HepG2 (cell line): ENCODE measurements around the gene LRRC4C.

ENCODE experiments used
- CREM ChIP-seq, 2 experiments: sonication (generic) in 1 of 2; formaldehyde crosslinking in 1 of 2; IDR thresholded peaks; 2 replicates each; pipeline versions ENCODE4 v1.4.0 to v1.6.1; 2016 to 2020; ENCODE audit warnings: antibody characterized with exemption in 1 of 2, mild to moderate bottlenecking in 1 of 2, missing genetic modification reagents in 1 of 2
- MAFK ChIP-seq, 2 experiments: IDR thresholded peaks in 1 of 2; conservative IDR thresholded peaks in 1 of 2; 2 replicates each; pipeline ENCODE4 v1.6.1; 2011; ENCODE audit warnings: improper control_type of control experiment in 2 of 2, low read length in 2 of 2
- MED13 ChIP-seq: sonication (generic); formaldehyde crosslinking; IDR thresholded peaks from 2 replicates; pipeline ENCODE4 v1.5.0; 2020; ENCODE audit warnings: missing genetic modification reagents
- ZNF703 ChIP-seq: sonication (generic); formaldehyde crosslinking; IDR thresholded peaks from 2 replicates; pipeline ENCODE4 v1.5.1; 2020; ENCODE audit warnings: missing genetic modification reagents, mild to moderate bottlenecking, moderate library complexity, borderline replicate concordance
- TF ChIP-seq, protein P1 (sequence below): sonication (generic); formaldehyde crosslinking; IDR thresholded peaks from 2 replicates; pipeline ENCODE4 v1.4.0; 2020; ENCODE audit warnings: missing genetic modification reagents
- TF ChIP-seq, protein P2 (sequence below): sonication (generic); formaldehyde crosslinking; IDR thresholded peaks from 2 replicates; pipeline ENCODE4 v1.5.0; 2020; ENCODE audit warnings: mild to moderate bottlenecking, missing genetic modification reagents

DNA sequence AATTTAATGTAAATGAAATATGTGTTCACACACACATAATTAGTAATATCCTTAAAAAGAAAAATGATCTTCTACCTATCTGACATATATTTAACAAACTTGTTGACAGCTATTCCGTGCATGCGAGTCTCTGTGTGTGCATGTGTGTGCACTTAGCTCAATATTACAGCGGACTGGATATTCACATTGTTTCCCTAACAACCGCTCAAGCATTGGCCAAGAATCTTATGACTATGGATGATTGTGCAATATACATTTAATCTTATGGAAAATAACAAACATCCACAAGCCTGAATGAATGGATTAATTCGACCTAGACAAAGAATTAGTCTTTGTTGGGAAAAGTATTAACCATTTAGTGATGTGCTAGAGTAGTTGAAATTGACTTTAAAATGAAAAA, 1078.6 kb downstream of the LRRC4C start:
- TF ChIP-seq, protein P1, sequence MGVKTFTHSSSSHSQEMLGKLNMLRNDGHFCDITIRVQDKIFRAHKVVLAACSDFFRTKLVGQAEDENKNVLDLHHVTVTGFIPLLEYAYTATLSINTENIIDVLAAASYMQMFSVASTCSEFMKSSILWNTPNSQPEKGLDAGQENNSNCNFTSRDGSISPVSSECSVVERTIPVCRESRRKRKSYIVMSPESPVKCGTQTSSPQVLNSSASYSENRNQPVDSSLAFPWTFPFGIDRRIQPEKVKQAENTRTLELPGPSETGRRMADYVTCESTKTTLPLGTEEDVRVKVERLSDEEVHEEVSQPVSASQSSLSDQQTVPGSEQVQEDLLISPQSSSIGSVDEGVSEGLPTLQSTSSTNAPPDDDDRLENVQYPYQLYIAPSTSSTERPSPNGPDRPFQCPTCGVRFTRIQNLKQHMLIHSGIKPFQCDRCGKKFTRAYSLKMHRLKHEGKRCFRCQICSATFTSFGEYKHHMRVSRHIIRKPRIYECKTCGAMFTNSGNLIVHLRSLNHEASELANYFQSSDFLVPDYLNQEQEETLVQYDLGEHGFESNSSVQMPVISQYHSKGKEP (CRISPR knock-in tag), result no peak
- TF ChIP-seq MAFK (conservative IDR thresholded peaks at IDR 0.05 in 1 of 2, IDR thresholded peaks at IDR 0.05 in 1 of 2; ENCODE audit: low read length in 2 of 2) (no peak), ZNF703 (CRISPR knock-in tag) (no peak), MED13 (CRISPR knock-in tag) (no peak), CREM (IDR thresholded peaks at IDR 0.05) (no peak), CREM (CRISPR knock-in tag; IDR thresholded peaks at IDR 0.05) (no peak)
- TF ChIP-seq, protein P2, sequence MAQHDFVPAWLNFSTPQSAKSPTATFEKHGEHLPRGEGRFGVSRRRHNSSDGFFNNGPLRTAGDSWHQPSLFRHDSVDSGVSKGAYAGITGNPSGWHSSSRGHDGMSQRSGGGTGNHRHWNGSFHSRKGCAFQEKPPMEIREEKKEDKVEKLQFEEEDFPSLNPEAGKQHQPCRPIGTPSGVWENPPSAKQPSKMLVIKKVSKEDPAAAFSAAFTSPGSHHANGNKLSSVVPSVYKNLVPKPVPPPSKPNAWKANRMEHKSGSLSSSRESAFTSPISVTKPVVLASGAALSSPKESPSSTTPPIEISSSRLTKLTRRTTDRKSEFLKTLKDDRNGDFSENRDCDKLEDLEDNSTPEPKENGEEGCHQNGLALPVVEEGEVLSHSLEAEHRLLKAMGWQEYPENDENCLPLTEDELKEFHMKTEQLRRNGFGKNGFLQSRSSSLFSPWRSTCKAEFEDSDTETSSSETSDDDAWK (CRISPR knock-in tag), result no peak
